ENCODE measurements around the gene ZFR2. TPM values are rescaled to one million over a fixed set of nuclear protein-coding genes. Genes with fewer than 3 reads are reported as not detected.

Gene ZFR2
- total RNA-seq, 1 donor from 2014 or later = not detected

DNA sequence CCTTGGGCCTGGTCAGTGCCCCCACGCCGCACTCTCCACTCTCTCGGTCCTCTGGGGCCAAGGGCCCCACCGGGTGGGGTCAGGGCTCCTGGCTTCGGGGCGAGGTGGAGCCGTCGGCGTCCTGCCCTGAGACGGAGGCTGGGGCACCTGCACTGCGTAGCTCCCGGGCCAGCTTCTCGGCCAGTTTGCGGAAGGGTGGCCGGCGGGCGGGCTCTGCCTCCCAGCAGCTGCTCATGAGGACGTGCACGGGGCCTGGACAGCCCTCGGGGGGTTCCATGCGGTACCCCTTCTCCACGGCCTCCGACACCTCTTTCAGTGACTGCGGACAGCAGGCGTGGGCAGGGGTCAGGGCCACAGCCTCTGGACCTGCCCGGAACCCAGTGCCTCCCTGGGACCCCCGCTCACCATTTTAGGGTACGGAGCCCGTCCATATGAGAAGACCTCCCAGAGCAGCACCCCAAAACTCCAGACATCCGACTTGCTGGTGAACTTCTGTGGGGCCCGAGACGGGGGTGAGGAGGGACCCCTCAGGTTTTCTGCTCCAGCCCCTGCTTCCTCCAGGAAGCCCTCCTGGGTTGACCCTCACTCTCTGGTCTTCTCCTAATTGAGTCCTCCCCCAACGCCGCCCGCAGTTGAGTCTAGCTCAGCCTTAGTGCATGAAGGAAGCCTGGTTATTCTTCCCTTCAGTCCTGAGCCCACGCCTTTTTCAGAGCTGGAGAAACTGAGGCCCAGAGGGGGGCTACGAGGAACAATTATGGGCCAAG is 90.6 kb downstream of the ZFR2 start:
- Histone ChIP-seq H3K27me3 (ENCODE audit: low read depth) (peaks cover 19% of the 10 kb centered on the region), H3K4me1 (no peaks in the 10 kb centered on the region), H3K4me3 (no peak overlapping the region), H3K27ac (replicated peaks) (no peak overlapping the region), H3K9me3 (replicated peaks) (peaks cover 25% of the 10 kb centered on the region), H3K36me3 (no peaks in the 10 kb centered on the region)
- TF ChIP-seq, protein P1, sequence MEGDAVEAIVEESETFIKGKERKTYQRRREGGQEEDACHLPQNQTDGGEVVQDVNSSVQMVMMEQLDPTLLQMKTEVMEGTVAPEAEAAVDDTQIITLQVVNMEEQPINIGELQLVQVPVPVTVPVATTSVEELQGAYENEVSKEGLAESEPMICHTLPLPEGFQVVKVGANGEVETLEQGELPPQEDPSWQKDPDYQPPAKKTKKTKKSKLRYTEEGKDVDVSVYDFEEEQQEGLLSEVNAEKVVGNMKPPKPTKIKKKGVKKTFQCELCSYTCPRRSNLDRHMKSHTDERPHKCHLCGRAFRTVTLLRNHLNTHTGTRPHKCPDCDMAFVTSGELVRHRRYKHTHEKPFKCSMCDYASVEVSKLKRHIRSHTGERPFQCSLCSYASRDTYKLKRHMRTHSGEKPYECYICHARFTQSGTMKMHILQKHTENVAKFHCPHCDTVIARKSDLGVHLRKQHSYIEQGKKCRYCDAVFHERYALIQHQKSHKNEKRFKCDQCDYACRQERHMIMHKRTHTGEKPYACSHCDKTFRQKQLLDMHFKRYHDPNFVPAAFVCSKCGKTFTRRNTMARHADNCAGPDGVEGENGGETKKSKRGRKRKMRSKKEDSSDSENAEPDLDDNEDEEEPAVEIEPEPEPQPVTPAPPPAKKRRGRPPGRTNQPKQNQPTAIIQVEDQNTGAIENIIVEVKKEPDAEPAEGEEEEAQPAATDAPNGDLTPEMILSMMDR (IDR thresholded peaks at IDR 0.05; ENCODE audit: borderline replicate concordance) = no peak
- no peak for DNase-seq
- intact Hi-C loops (cut with micrococcal nuclease) = no loop called here

DNA sequence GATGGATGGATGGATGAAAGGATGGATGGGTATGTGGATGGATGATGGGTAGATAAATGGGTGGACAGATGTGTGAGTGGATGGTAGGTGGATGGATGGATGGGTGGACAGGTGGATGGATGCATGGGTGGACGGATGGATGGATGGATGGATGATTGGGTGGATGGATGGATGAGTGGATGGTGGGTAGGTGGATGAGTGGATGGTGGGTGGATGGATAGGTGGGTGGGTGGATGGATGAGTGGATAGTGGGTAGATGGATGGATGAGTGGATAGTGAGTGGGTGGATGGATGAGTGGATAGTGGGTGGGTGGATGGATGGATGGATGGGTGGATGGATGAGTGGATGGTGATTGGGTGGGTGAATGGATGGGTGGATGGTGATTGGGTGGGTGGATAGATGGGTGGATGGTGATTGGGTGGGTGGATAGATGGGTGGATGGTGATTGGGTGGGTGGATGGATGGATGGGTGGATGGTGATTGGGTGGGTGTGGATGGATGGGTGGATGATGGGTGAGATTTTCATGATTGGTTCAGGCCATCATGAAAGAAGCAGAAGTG is 92.3 kb downstream of the ZFR2 start:
- intact Hi-C loops (cut with micrococcal nuclease) = no loop called here
- H3K4me3 ChIP-seq = no peak overlapping the region
- H3K27ac ChIP-seq (replicated peaks) = no peak overlapping the region
- H3K36me3 ChIP-seq = no peaks in the 10 kb centered on the region
- H3K27me3 ChIP-seq (ENCODE audit: low read depth) = peaks cover 5% of the 10 kb centered on the region
- no peaks in the 10 kb centered on the region for H3K4me1 ChIP-seq
- H3K9me3 ChIP-seq (replicated peaks) = peaks cover 11% of the 10 kb centered on the region
- TF ChIP-seq, protein P1 (IDR thresholded peaks at IDR 0.05; ENCODE audit: borderline replicate concordance) = no peak
- DNase-seq = no peak

DNA sequence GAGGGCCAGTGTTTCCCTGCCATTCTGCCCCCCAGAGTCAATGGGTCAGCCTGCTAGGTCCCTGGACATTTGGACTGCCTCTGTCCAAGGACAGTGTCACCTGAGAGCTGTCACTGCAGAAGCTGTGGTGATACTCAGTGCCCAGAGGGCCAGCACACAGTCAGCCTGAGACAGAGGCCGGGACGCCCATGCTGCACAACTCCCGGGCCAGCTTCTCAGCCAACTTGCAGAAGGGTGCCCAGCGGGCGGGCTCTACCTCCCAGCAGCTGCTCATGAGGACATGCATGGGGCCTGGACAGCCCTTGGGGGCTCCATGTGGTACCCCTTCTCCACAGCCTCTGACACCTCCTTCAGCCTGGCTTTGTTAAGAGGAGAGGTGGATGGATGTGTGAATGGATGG is 93.0 kb downstream of the ZFR2 start:
- TF ChIP-seq, protein P1 (IDR thresholded peaks at IDR 0.05; ENCODE audit: borderline replicate concordance) = no peak
- intact Hi-C loops (cut with micrococcal nuclease) = no loop called here
- Histone ChIP-seq H3K4me3 (no peak overlapping the region), H3K27me3 (ENCODE audit: low read depth) (peaks cover 5% of the 10 kb centered on the region), H3K9me3 (replicated peaks) (peaks cover 4% of the 10 kb centered on the region), H3K27ac (replicated peaks) (no peak overlapping the region), H3K36me3 (no peaks in the 10 kb centered on the region), H3K4me1 (no peaks in the 10 kb centered on the region)
- no peak for DNase-seq

DNA sequence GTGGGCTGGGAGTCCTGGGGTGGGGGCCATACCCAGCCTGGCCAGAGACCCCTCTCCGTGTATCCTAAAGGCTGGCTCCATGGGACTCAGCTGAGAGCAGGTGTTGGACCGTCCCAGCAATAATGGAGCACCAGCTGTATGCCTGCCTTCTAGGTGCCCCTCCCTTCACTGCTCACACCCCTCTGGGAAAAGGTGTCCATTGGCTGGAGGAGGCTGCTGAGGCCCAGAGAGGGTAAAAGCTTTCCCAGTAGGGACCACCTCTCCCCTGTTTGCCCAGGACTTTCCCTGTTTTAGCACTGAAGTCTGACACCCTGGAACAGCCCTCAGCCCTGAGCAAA is 93.5 kb downstream of the ZFR2 start:
- TF ChIP-seq, protein P1 (IDR thresholded peaks at IDR 0.05; ENCODE audit: borderline replicate concordance) = no peak
- Histone ChIP-seq H3K4me3 (no peak overlapping the region), H3K27me3 (ENCODE audit: low read depth) (peaks cover 5% of the 10 kb centered on the region), H3K27ac (replicated peaks) (no peak overlapping the region), H3K36me3 (no peaks in the 10 kb centered on the region), H3K9me3 (replicated peaks) (no peaks in the 10 kb centered on the region), H3K4me1 (no peaks in the 10 kb centered on the region)
- intact Hi-C loops (cut with micrococcal nuclease) = no loop called here
- no peak for DNase-seq

DNA sequence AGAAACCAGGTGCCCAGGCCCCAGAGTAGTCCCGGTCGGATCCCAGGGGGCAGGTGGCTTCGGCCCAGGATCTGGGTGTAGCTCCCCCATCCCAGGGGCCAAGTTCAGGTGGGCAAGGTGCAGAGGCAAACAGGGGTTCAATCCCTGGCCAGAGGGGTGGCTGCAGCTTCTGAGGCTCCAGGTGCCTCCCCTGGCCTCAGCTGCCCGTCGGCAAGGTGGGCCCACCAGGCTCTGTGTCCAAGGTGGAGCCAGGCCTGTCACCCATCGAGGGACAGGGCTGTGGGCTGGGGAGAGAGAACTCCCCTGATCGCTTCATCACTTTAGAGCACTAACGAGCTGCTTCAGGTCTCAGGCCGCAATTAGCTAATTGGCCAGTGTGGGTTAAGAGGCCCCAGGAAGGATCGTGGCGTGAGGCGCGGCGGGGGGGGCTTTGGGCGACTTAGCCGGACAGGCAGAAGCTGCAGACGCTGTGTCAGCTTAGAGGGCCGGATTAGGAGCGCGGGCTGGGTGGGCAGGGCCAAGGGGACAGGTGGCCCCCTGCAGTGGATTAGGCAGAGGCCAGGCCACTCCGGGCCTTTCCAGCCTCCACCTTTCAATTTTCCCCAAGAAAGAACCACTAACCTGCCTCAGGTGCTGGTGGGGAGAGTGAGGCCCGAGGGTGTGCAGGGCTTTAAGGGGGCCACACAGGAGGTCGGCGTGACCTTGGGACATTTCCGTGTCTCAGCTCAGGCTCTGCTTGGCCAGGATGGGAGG is 94.0 kb downstream of the ZFR2 start:
- H3K9me3 ChIP-seq (replicated peaks) = no peaks in the 10 kb centered on the region
- TF ChIP-seq, protein P1 (IDR thresholded peaks at IDR 0.05; ENCODE audit: borderline replicate concordance) = no peak
- H3K36me3 ChIP-seq = no peaks in the 10 kb centered on the region
- H3K27me3 ChIP-seq (ENCODE audit: low read depth) = peaks cover 5% of the 10 kb centered on the region
- no peak overlapping the region for H3K27ac ChIP-seq (replicated peaks)
- no peak overlapping the region for H3K4me3 ChIP-seq
- no peaks in the 10 kb centered on the region for H3K4me1 ChIP-seq
- DNase-seq = no peak
- intact Hi-C loops (cut with micrococcal nuclease) = no loop called here
